HG02763 (cell line): Measurements from ENCODE around the gene EID3.

ENCODE experiments used
- ATAC-seq: cut with Tn5 transposase; IDR thresholded peaks from one replicate; pipeline ENCODE4 v1.9.1; 2021; ENCODE audit warnings: mild to moderate bottlenecking, moderate library complexity; ENCODE audit not compliant: unreplicated experiment

Gene EID3

GRCh38 chr12:104353012-104353981, 49.8 kb downstream of the EID3 start:
- no peak for ATAC-seq

GRCh38 chr12:104354167-104354867, 50.8 kb downstream of the EID3 start:
- no peak for ATAC-seq
